Neural crest cell (in vitro differentiated cells): ENCODE results near the gene CSGALNACT2. TPM values are rescaled to one million over a fixed set of nuclear protein-coding genes. Genes with fewer than 3 reads are reported as not detected.

Experiments used
- DNase-seq: peaks from one replicate; pipeline ENCODE4 v3.0.0; 2021; ENCODE audit warnings: low read depth, mixed read lengths, low spot score
- H3K27ac Mint-ChIP-seq: one replicate; pipeline ENCODE4 v1.8.0; 2021; ENCODE audit warnings: mild to moderate bottlenecking, mixed read lengths; ENCODE audit not compliant: unreplicated experiment
- H3K27me3 Mint-ChIP-seq: 2 replicates; pipeline ENCODE4 v1.8.0; 2021; ENCODE audit warnings: low read depth, mild to moderate bottlenecking, mixed read lengths
- H3K36me3 Mint-ChIP-seq: 2 replicates; pipeline ENCODE4 v1.8.0; 2021; ENCODE audit warnings: low read depth, mild to moderate bottlenecking, mixed read lengths
- H3K4me1 Mint-ChIP-seq: 2 replicates; pipeline ENCODE4 v1.8.0; 2021; ENCODE audit warnings: mixed read lengths
- H3K4me3 Mint-ChIP-seq: one replicate; pipeline ENCODE4 v1.8.0; 2021; ENCODE audit warnings: mild to moderate bottlenecking, mixed read lengths
- H3K9me3 Mint-ChIP-seq: 2 replicates; pipeline ENCODE4 v1.8.0; 2021; ENCODE audit warnings: mixed read lengths
- CTCF ChIP-seq: fragments of 200-600 bp; sonication (generic); conservative IDR thresholded peaks from 2 replicates; pipeline ENCODE4 v1.5.0; 2021; ENCODE audit warnings: antibody characterized with exemption, mild to moderate bottlenecking
- total RNA-seq: library from RNA; stranded (reverse); gene quantifications from 2 replicates; pipeline ENCODE4 v1.2.1, GENCODE V29; 2021

The CSGALNACT2 gene
- total RNA-seq, 1 donor from 2014 or later: 14.6 TPM

- H3K4me1 Mint-ChIP-seq: peaks cover 7% of the 10 kb centered on the region
- DNase-seq: no peak
- H3K9me3 Mint-ChIP-seq: no peaks in the 10 kb centered on the region
- H3K4me3 Mint-ChIP-seq: no peak overlapping the region
- no peaks in the 10 kb centered on the region for H3K27me3 Mint-ChIP-seq
- no peaks in the 10 kb centered on the region for H3K36me3 Mint-ChIP-seq
- TF ChIP-seq CTCF: no peak
- H3K27ac Mint-ChIP-seq: no peak overlapping the region
Observed at GRCh38 chr10:43158636-43159035, 20.4 kb downstream of the CSGALNACT2 start.

GRCh38 chr10:43160046-43160920 lies 22.0 kb downstream of the CSGALNACT2 start:
- Mint-ChIP-seq H3K4me1 (peaks cover 7% of the 10 kb centered on the region), H3K4me3 (no peak overlapping the region), H3K9me3 (no peaks in the 10 kb centered on the region), H3K27ac (no peak overlapping the region), H3K36me3 (no peaks in the 10 kb centered on the region), H3K27me3 (no peaks in the 10 kb centered on the region)
- TF ChIP-seq CTCF: no peak
- DNase-seq: no peak

GRCh38 chr10:43160921-43161255 lies 22.6 kb downstream of the CSGALNACT2 start:
- Mint-ChIP-seq H3K36me3 (no peaks in the 10 kb centered on the region), H3K4me1 (peaks cover 7% of the 10 kb centered on the region), H3K27ac (no peak overlapping the region), H3K27me3 (no peaks in the 10 kb centered on the region), H3K9me3 (no peaks in the 10 kb centered on the region), H3K4me3 (no peak overlapping the region)
- DNase-seq: no peak
- TF ChIP-seq CTCF: no peak

GRCh38 chr10:43162604-43163003 lies 24.4 kb downstream of the CSGALNACT2 start:
- H3K27me3 Mint-ChIP-seq: no peaks in the 10 kb centered on the region
- no peak for DNase-seq
- no peak for TF ChIP-seq CTCF
- no peak overlapping the region for H3K27ac Mint-ChIP-seq
- H3K4me3 Mint-ChIP-seq: no peak overlapping the region
- no peaks in the 10 kb centered on the region for H3K4me1 Mint-ChIP-seq
- no peaks in the 10 kb centered on the region for H3K36me3 Mint-ChIP-seq
- no peaks in the 10 kb centered on the region for H3K9me3 Mint-ChIP-seq

- DNase-seq: no peak
- Mint-ChIP-seq H3K9me3 (no peaks in the 10 kb centered on the region), H3K4me3 (no peak overlapping the region), H3K27ac (no peak overlapping the region), H3K36me3 (peaks cover 7% of the 10 kb centered on the region), H3K4me1 (peaks cover 3% of the 10 kb centered on the region), H3K27me3 (no peaks in the 10 kb centered on the region)
- TF ChIP-seq CTCF: no peak
Observed at GRCh38 chr10:43166207-43166879, 28.1 kb downstream of the CSGALNACT2 start.
